K562 (cell line): ENCODE results near the gene ADGRF1. TPM values are rescaled to one million over a fixed set of nuclear protein-coding genes. Genes with fewer than 3 reads are reported as not detected.

Experiments used
- ATAC-seq: fragments of 200-7000 bp; cut with Tn5 transposase; 3 replicates; pipeline ENCODE4 v1.9.1; 2020; ENCODE audit warnings: moderate library complexity
- BruUV-seq: library from RNA; stranded (reverse); fragments of 400-500 nt; replicated peaks from 2 replicates; lab custom pipeline; 2021; lab: Mats Ljungman, UMichigan
- CTCF ChIA-PET: fragments of 300-600 bp; formaldehyde crosslinking; extraction: SDS; loops from one replicate; lab custom pipeline; 2021; ENCODE audit warnings: low intra/inter-chr PET ratio; lab: Yijun Ruan, JAX
- POLR2A ChIA-PET: fragments of 300-600, 350-650 bp; sonication (Branson Sonifier 250); formaldehyde crosslinking; extraction: SDS; loops from one replicate; lab custom pipeline; 2021; ENCODE audit warnings: antibody characterized with exemption, inconsistent platforms; lab: Yijun Ruan, JAX
- DNase-seq, 4 experiments: peaks; one replicate each; pipeline versions ENCODE4 v3.0.0 to v3.0.0-alpha.2; 2011 to 2018; ENCODE audit warnings: low spot score in 3 of 4, mixed read lengths in 3 of 4; ENCODE audit errors: extremely low read depth in 1 of 4
- FAIRE-seq: peaks from 2 replicates; lab custom pipeline; 2011; peaks lifted over from hg19 to GRCh38; lab: Jason Lieb, UNC
- H2AFZ ChIP-seq: 2 replicates; pipeline ENCODE4 v1.6.0; 2011; ENCODE audit warnings: low read depth, low read length, control low read depth, inconsistent platforms
- H3K27ac ChIP-seq: fragments of 200-600 bp; 3 replicates; pipeline ENCODE4 v1.8.0; 2011; ENCODE audit warnings: low read depth, mild to moderate bottlenecking, control low read depth, inconsistent platforms, low read length, moderate library complexity, mixed read lengths; ENCODE audit errors: extremely low read depth
- H3K27me3 ChIP-seq, 2 experiments: fragments of 300-600 bp in 1 of 2; 2 replicates in 1 of 2; 3 replicates in 1 of 2; pipeline versions ENCODE4 v1.6.0 to v1.8.0; 2011; ENCODE audit warnings: inconsistent platforms in 2 of 2, low read length in 2 of 2, mild to moderate bottlenecking in 1 of 2, mixed read lengths in 1 of 2, moderate library complexity in 1 of 2; ENCODE audit not compliant: control insufficient read depth in 2 of 2, insufficient read depth in 2 of 2
- H3K36me3 ChIP-seq: fragments of 300-600 bp; 3 replicates; pipeline ENCODE4 v1.8.0; 2011; ENCODE audit warnings: mild to moderate bottlenecking, low read length, inconsistent platforms; ENCODE audit not compliant: control insufficient read depth, insufficient read depth
- H3K4me1 ChIP-seq, 2 experiments: fragments of 200-600 bp in 1 of 2; replicated peaks in 1 of 2; 2 replicates in 1 of 2; 3 replicates in 1 of 2; pipeline versions ENCODE4 v1.5.1 to v1.8.0; 2011; ENCODE audit warnings: inconsistent platforms in 2 of 2, low read length in 2 of 2, mild to moderate bottlenecking in 1 of 2, mixed read lengths in 1 of 2, moderate library complexity in 1 of 2; ENCODE audit not compliant: control insufficient read depth in 2 of 2, insufficient read depth in 2 of 2
- H3K4me2 ChIP-seq: 2 replicates; pipeline ENCODE4 v1.6.1; 2011; ENCODE audit warnings: low read length, control low read depth, inconsistent platforms, mixed read lengths; ENCODE audit not compliant: insufficient read depth
- H3K4me3 ChIP-seq: fragments of 200-600 bp; sonication (generic), shearing (Covaris generic); 2 replicates; pipeline ENCODE4 v1.5.1; 2016; ENCODE audit warnings: control low read depth, inconsistent platforms
- H3K79me2 ChIP-seq: fragments of 200-600 bp; 3 replicates; pipeline ENCODE4 v1.8.0; 2011; ENCODE audit warnings: low read length, inconsistent platforms; ENCODE audit not compliant: control insufficient read depth, insufficient read depth
- H3K9ac ChIP-seq, 2 experiments: 2 replicates each; pipeline versions ENCODE4 v1.6.0 to v1.6.1; 2011; ENCODE audit warnings: low read depth in 2 of 2, low read length in 2 of 2, control low read depth in 1 of 2, inconsistent platforms in 1 of 2, mild to moderate bottlenecking in 1 of 2, mixed read lengths in 1 of 2; ENCODE audit not compliant: insufficient read depth in 1 of 2
- H3K9me1 ChIP-seq: one replicate; pipeline ENCODE4 v1.6.0; 2011; ENCODE audit warnings: inconsistent platforms, mild to moderate bottlenecking, low read length, moderate library complexity; ENCODE audit not compliant: control insufficient read depth, insufficient read depth
- H3K9me3 ChIP-seq: replicated peaks from 2 replicates; pipeline ENCODE4 v1.5.1; 2011; ENCODE audit warnings: low read depth, low read length, inconsistent platforms; ENCODE audit not compliant: control insufficient read depth, insufficient read depth
- H4K20me1 ChIP-seq: replicated peaks from 2 replicates; pipeline ENCODE4 v1.6.1; 2011; ENCODE audit warnings: low read length, inconsistent platforms, mixed read lengths; ENCODE audit not compliant: control insufficient read depth, insufficient read depth
- CREB1 ChIP-seq, 2 experiments: sonication (generic) in 1 of 2; formaldehyde crosslinking in 1 of 2; IDR thresholded peaks; 2 replicates each; pipeline versions ENCODE4 v1.6.1 to v1.8.0; 2012 to 2022; ENCODE audit warnings: inconsistent platforms in 1 of 2, mild to moderate bottlenecking in 1 of 2, missing genetic modification reagents in 1 of 2, moderate library complexity in 1 of 2
- DACH1 ChIP-seq: fragments of 450-650 bp; IDR thresholded peaks from 2 replicates; pipeline ENCODE4 v1.6.1; 2018; ENCODE audit not compliant: partially characterized antibody
- ELF2 ChIP-seq: fragments of 250-450 bp; sonication (Bioruptor Pico); IDR thresholded peaks from 2 replicates; pipeline ENCODE4 v1.5.0; 2021; ENCODE audit warnings: mild to moderate bottlenecking
- FOXA1 ChIP-seq: fragments of 450-650 bp; IDR thresholded peaks from 2 replicates; pipeline ENCODE4 v1.6.1; 2016; ENCODE audit warnings: mild to moderate bottlenecking, borderline replicate concordance
- FOXJ3 ChIP-seq: sonication (generic); formaldehyde crosslinking; IDR thresholded peaks from 2 replicates; pipeline ENCODE4 v1.4.0; 2020; ENCODE audit warnings: mild to moderate bottlenecking, missing genetic modification reagents
- HNRNPK ChIP-seq: fragments of 200-400 bp; formaldehyde crosslinking; IDR thresholded peaks from one replicate; pipeline ENCODE4 v1.6.1; 2018; ENCODE audit warnings: mild to moderate bottlenecking, low read depth, low read length; ENCODE audit not compliant: poor library complexity, severe bottlenecking
- JUNB ChIP-seq: fragments of 450-650 bp; formaldehyde crosslinking; conservative IDR thresholded peaks from 2 replicates; pipeline ENCODE4 v1.4.0; 2020; ENCODE audit warnings: mild to moderate bottlenecking
- PHTF2 ChIP-seq: fragments of 250-450 bp; sonication (Bioruptor Pico); IDR thresholded peaks from 2 replicates; pipeline ENCODE4 v1.5.0; 2021; ENCODE audit warnings: mild to moderate bottlenecking
- RB1 ChIP-seq: fragments of 450-650 bp; IDR thresholded peaks from 2 replicates; pipeline ENCODE4 v1.6.1; 2017; ENCODE audit warnings: low read depth, mild to moderate bottlenecking
- TCF7 ChIP-seq: sonication (generic); IDR thresholded peaks from 2 replicates; pipeline ENCODE4 v1.6.1; 2016; ENCODE audit warnings: antibody characterized with exemption, borderline replicate concordance
- WGBS: fragments of 100-300 bp; shearing (Covaris generic); methylation state at CpG from one replicate; pipeline ENCODE4 v1.1.6; 2016; ENCODE audit warnings: low coverage, mixed read lengths; ENCODE audit not compliant: insufficient coverage; ENCODE audit errors: missing lambda C conversion rate; 5-methylcytosine and 5-hydroxymethylcytosine counted together
- in situ Hi-C: fragments of 300-500 bp; cut with MboI; formaldehyde crosslinking; loops from 4 replicates; pipeline ENCODE4 v1.15.0; 2018; ENCODE audit warnings: inconsistent platforms, mixed read lengths
- intact Hi-C: fragments of 100-400 bp; cut with micrococcal nuclease; formaldehyde crosslinking; loops from 2 replicates; pipeline ENCODE4 v1.14.2; 2022
- polyA plus RNA-seq, 8 experiments: library from polyadenylated mRNA; depleted of rRNA in 4 of 8; stranded (reverse) in 5 of 8; unstranded in 3 of 8; fragments of >200 nt; fragmentation: Nextera tagmentation in 2 of 8; fragmentation: Illumina TruSeq in 1 of 8; extraction: Ambion mirVana in 2 of 8; extraction: Trizol in 1 of 8; gene quantifications; 2 replicates each; pipeline versions ENCODE4 v1.2.1 to v1.2.3, GENCODE V29; 2011 to 2014; ENCODE audit warnings: inconsistent platforms in 1 of 8, missing spikeins in 1 of 8
- total RNA-seq, 7 experiments: library from RNA; depleted of rRNA in 6 of 7; stranded (reverse); fragments of >200 nt in 6 of 7; fragmentation: Illumina TruSeq in 2 of 7; extraction: Trizol in 2 of 7; gene quantifications; 2 replicates each; pipeline versions ENCODE4 v1.2.1 to v1.2.3, GENCODE V29; 2011 to 2021; ENCODE audit warnings: low replicate concordance in 1 of 7
- TF ChIP-seq, protein P1 (sequence below): fragments of 450-650 bp; IDR thresholded peaks from 2 replicates; pipeline ENCODE4 v1.6.1; 2017; ENCODE audit warnings: mild to moderate bottlenecking, moderate library complexity
- TF ChIP-seq, protein P2 (sequence below): fragments of 250-450 bp; sonication (Bioruptor Pico); IDR thresholded peaks from 2 replicates; pipeline ENCODE4 v1.8.0; 2021; ENCODE audit warnings: mild to moderate bottlenecking, moderate library complexity
- TF ChIP-seq, protein P3 (sequence below), 2 experiments: IDR thresholded peaks; 2 replicates each; pipeline ENCODE4 v1.6.1; 2012; ENCODE audit warnings: improper control_type of control experiment in 2 of 2, low read depth in 2 of 2, low read length in 2 of 2, borderline replicate concordance in 1 of 2

The ADGRF1 gene
- total and polyA plus RNA-seq, 9 of the 15 experiments (the other 6 are each of a cell fraction or from before 2014, with no cell fraction given): not detected

DNA sequence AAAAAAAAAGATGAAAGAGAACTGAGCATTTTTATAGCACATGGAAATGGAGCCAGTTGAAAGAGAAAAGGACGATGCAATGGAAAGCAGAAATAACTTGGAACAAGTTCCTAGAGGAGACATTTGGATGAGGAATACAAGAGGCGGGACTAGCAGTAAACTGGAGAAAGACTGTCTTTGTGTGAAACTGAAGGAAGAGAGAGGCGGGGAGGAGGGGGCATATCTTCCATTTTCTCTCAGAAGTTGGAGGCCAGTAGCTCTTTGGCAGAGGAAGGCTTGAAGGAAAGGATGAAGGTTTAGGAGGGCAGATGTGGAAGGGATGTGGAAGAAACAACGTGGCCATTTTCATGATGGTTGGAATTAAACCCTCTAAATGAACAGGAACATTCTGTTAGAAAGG, 33.0 kb upstream of the ADGRF1 start:
- in situ Hi-C loops: no loop called here
- Histone ChIP-seq H3K27ac (no peak overlapping the region), H3K36me3 (no peaks in the 10 kb centered on the region), H2AFZ (no peak overlapping the region), H4K20me1 (no peaks in the 10 kb centered on the region), H3K4me2 (no peak overlapping the region), H3K4me1 (no peaks in the 10 kb centered on the region), H3K4me3 (no peak overlapping the region), H3K9ac (no peak overlapping the region), H3K9me3 (no peaks in the 10 kb centered on the region), H3K79me2 (no peaks in the 10 kb centered on the region), H3K9me1 (no peaks in the 10 kb centered on the region), H3K27me3 (peaks cover 11 to 14% of the 10 kb centered on the region in 2 experiments; a peak in 3 of 5 replicates)
- no peak for FAIRE-seq
- no TSS peak for BruUV-seq
- intact Hi-C loops: no loop called here
- ChIA-PET CTCF (no interaction called here), POLR2A (no interaction called here)
- WGBS: 0% methylated on average over 4 of the region's 4 CpGs
- ATAC-seq: no peak
- DNase-seq: no peak
- no peak for TF ChIP-seq RB1
- TF ChIP-seq, protein P1, sequence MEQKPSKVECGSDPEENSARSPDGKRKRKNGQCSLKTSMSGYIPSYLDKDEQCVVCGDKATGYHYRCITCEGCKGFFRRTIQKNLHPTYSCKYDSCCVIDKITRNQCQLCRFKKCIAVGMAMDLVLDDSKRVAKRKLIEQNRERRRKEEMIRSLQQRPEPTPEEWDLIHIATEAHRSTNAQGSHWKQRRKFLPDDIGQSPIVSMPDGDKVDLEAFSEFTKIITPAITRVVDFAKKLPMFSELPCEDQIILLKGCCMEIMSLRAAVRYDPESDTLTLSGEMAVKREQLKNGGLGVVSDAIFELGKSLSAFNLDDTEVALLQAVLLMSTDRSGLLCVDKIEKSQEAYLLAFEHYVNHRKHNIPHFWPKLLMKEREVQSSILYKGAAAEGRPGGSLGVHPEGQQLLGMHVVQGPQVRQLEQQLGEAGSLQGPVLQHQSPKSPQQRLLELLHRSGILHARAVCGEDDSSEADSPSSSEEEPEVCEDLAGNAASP: no peak
- no peak for TF ChIP-seq TCF7
- TF ChIP-seq PHTF2: no peak
- TF ChIP-seq HNRNPK: no peak
- no peak for TF ChIP-seq FOXA1
- TF ChIP-seq, protein P2, sequence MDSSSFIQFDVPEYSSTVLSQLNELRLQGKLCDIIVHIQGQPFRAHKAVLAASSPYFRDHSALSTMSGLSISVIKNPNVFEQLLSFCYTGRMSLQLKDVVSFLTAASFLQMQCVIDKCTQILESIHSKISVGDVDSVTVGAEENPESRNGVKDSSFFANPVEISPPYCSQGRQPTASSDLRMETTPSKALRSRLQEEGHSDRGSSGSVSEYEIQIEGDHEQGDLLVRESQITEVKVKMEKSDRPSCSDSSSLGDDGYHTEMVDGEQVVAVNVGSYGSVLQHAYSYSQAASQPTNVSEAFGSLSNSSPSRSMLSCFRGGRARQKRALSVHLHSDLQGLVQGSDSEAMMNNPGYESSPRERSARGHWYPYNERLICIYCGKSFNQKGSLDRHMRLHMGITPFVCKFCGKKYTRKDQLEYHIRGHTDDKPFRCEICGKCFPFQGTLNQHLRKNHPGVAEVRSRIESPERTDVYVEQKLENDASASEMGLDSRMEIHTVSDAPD (CRISPR knock-in tag): no peak
- TF ChIP-seq DACH1: no peak
- TF ChIP-seq CREB1 (IDR thresholded peaks at IDR 0.05): no peak
- no peak for TF ChIP-seq CREB1 (CRISPR knock-in tag; IDR thresholded peaks at IDR 0.05)
- TF ChIP-seq JUNB (CRISPR knock-in tag): no peak
- no peak for TF ChIP-seq FOXJ3 (CRISPR knock-in tag)
- TF ChIP-seq, protein P3, sequence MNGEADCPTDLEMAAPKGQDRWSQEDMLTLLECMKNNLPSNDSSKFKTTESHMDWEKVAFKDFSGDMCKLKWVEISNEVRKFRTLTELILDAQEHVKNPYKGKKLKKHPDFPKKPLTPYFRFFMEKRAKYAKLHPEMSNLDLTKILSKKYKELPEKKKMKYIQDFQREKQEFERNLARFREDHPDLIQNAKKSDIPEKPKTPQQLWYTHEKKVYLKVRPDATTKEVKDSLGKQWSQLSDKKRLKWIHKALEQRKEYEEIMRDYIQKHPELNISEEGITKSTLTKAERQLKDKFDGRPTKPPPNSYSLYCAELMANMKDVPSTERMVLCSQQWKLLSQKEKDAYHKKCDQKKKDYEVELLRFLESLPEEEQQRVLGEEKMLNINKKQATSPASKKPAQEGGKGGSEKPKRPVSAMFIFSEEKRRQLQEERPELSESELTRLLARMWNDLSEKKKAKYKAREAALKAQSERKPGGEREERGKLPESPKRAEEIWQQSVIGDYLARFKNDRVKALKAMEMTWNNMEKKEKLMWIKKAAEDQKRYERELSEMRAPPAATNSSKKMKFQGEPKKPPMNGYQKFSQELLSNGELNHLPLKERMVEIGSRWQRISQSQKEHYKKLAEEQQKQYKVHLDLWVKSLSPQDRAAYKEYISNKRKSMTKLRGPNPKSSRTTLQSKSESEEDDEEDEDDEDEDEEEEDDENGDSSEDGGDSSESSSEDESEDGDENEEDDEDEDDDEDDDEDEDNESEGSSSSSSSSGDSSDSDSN (IDR thresholded peaks at IDR 0.05; ENCODE audit: borderline replicate concordance in 1 of 2, low read depth in 2 of 2, low read length in 2 of 2): no peak
- TF ChIP-seq ELF2 (CRISPR knock-in tag): no peak
